Stimulated activated naive CD4-positive, alpha-beta T cell treated with Interleukin-2 at 50 U/mL for 16 hours (primary cell): ENCODE results near the gene HNRNPA3.
"Not testable (repeated sequence)": the region's sequence is repeated elsewhere in the genome, so short reads cannot be mapped to it uniquely, and the experiment has no call there.

Experiments
- DNase-seq: peaks from one replicate; lab custom pipeline; 2025; lab: John Stamatoyannopoulos, UW

The HNRNPA3 gene

DNA sequence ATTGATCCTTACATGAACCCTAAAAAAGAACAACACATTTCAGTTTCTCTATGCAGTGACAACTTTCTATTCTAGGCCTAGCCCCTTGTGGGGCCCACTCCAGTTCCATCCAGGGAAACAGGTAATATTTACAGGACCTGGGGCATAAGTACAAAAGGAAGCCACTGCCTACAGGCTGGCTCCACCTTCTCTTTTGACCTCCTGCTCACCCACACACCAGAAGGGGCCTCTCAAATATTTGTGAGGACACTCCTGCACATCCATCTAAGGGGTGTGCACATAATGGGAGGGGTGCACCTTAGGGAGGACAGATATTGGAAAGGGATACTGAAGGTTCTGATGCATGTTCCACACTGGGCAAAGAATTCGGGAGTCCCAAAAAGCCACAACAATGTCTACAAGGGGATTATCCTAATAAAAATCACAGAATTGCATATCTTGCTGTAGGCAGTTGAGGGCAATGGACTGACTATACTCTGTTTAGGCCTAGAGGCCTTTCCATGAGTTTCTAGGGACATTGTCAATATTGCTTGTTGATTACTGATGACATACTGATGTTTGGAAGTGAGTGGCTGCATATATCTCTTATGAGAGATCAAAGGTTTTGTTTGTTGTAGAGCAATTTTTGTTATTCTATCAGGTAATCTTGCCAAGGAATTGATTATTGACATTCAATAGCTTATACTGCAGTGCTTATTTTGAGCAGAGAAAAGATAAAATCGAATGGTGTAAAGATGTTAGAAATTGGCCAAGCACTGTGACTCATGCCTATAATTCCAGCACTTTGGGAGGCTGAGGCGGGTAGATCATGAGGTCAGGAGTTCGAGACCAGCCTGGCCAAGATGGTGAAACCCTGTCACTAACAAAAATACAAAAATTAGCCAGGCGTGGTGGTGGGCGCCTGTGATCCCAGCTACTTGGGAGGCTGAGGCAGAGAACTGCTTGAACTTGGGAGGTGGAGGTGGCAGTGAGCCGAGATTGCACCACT lies 23.8 kb upstream of the HNRNPA3 start:
- DNase-seq, result no peak

DNA sequence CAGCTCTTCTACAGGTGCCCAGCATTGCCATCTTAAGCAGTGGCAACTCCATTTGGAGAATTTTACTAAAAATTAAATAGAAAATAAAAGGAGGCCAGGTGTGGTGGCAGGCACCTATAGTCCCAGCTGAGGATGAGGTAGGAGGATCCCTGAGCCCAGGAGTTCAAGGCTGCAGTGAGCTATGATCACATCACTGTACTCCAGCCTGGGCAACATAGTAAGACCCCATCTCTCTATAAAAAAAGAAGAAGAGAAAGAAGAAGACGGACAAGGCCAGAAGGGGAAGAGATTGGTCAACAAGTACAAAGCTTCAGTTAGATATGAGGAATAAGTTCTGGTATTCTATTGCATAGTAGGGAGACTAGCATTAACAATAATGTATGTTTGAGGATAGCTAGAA lies 21.7 kb upstream of the HNRNPA3 start:
- DNase-seq, result no peak

DNA sequence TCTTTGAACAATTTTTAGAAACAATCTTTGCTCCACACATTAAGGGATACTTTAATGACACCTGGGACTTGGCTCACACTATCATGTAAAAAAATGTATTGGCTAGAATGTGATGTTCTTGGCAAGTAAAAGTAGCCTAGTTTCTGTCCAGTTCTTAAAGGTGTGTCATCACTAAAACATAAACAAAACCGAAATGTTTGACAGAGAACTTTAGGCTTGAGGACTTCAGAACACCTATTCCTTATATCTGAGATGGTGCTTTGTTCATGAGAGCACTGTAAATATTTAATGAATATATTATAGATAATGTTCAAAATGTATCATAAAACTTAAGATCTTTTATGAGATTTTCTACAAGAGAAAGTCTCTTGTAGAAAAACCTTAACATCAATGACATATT lies 19.8 kb upstream of the HNRNPA3 start:
- no peak for DNase-seq

- no peak for DNase-seq
Observed at GRCh38 chr2:177193240-177193639, 19.4 kb upstream of the HNRNPA3 start.

GRCh38 chr2:177195194-177195593 lies 17.4 kb upstream of the HNRNPA3 start:
- no peak for DNase-seq

DNA sequence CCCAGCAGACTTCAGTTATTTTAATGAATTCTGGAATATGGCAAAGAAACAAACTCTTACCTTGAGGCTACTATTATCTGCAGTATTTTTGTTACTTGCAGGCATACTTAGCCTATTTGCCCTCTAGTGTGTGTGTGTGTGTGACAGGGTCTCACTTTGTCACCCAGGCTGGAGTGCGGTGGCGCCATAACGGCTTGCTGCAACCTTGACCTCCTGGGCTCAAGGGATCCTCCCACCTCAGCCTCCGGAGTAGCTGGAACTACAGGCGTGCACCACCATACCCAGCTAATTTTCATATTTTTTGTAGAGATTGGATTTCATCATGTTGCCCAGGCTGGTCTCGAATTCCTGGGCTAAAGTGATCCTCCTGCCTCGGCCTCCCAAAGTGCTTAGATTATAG lies 12.2 kb upstream of the HNRNPA3 start:
- DNase-seq, result not testable (repeated sequence)

DNA sequence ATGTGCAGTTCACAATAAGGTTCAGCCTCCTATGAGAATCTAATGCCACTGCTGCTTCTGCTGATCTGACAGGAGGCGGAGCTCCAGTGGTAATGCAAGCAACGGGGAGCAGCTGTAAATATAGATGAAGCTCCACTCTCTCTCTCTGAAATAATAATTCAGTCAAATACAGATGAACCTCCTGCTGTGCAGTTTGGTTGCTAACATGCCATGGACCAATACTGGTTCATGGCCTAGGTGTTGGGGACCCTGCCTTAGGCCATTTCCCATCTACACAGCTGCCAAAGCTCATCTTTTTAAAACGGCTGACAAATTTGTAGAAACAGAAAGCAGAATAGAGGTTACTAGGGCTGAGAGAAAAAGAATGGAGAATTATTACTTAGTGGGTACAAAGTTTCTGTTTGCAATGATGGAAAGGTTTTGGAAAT lies 10.7 kb upstream of the HNRNPA3 start:
- no peak for DNase-seq

DNA sequence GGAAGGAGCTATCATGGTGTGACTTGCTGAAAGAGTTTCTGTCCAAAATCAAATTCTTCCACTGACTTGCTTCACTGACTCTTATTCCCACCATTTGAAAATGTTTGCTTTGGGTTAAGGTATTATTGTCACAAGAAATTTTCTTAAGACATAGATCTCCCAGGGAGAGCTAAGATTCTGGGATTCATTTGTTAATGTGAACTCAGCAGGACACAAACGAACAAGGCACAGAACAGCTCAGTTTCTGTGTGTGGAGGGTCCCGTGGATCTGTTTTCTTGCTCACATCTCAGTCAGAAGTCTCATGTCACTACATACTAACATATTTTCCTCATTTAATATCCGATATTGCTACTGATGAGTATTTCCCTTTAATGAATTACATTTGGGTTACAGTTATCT lies 8.2 kb upstream of the HNRNPA3 start:
- no peak for DNase-seq

GRCh38 chr2:177207101-177207500 lies 5.5 kb upstream of the HNRNPA3 start:
- no peak for DNase-seq

GRCh38 chr2:177211169-177211568 lies 1.4 kb upstream of the HNRNPA3 start:
- DNase-seq, result no peak

DNA sequence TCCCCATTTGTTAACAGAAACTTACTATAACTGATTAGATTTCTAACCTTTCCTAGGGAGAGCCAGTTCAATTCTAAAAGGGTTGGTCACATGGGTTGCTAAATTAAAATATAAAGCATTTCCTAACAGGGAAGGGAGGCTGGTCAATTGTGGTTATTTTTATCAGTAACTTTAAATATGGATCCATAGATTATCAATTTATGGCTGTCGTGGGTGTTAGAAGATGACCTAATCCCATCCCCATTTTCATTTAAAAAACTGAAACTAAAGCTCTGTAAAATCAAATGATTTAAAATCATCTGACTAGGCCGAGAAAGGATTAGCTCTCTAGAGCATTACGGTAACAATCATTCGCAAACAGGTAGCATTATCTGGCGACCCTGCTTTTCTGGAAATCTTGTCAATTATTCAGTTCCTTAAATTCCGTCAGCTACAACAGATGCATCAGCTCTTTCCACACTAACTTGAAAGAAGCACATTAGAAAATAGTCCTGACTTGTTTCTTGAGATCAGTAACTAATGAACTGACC lies 953 bp upstream of the HNRNPA3 start:
- DNase-seq, result no peak

GRCh38 chr2:177212891-177213856 lies 580 bp downstream of the HNRNPA3 start:
- peak; percentile 94 for DNase-seq

- no peak for DNase-seq
Observed at GRCh38 chr2:177217247-177217843, 4.8 kb downstream of the HNRNPA3 start.

DNA sequence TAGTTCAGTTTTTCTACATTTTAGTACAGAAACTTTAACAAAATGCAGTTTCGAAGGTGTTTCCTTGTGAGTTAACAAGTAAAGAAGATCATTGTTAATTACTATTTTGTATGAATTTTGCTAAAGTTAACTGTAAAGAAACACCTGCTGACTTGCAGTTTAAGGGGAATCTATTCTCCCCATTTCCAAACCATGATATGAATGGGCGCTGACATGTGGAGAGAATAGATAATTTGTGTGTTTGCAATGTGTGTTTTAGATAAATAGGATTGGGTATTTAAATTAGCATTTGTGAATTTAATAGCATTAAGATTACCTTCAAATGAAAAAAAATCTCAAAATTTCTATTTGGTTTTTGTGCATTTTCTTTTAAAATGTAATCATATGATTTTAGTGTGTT lies 7.2 kb downstream of the HNRNPA3 start:
- not testable (repeated sequence) for DNase-seq

DNA sequence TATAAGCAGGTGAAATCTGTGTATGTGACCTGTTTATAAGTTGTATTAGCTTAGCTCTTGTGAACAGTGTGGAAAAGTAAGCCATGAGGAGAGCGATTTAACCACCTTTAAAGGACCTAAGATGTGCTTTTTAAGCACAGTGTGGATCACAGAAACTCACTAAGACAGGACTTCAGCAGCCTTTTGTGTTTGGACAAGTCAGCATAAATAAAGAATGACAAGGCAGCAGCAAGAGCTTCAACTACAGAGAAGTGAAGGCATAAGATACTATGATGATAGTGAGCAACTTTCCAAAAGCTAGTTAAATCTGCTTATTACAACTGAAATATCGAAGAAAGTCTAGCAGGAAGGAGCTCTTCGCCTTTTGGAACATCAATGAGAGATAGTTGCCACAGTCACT lies 8.9 kb downstream of the HNRNPA3 start:
- no peak for DNase-seq

- DNase-seq, result no peak
Observed at GRCh38 chr2:177221970-177222369, 9.4 kb downstream of the HNRNPA3 start.

DNA sequence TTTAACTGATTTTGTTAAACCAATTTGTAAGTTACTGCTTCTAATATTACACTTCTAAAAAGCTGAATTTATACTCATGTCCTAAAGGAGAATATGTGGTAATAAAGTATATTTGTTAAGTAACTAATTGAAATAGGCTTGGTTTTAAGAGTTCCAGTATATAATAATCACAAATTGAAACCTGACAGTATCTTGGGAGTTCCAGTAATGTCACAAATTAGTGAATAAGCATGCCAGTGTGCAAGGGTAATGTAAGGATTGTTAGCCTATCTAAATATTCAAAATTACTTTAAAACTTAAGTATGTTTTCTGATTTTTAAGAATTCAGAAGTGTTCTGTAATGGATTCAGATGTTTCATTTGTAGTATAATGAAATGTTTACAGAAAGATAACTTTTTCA lies 10.8 kb downstream of the HNRNPA3 start:
- DNase-seq, result not testable (repeated sequence)

DNA sequence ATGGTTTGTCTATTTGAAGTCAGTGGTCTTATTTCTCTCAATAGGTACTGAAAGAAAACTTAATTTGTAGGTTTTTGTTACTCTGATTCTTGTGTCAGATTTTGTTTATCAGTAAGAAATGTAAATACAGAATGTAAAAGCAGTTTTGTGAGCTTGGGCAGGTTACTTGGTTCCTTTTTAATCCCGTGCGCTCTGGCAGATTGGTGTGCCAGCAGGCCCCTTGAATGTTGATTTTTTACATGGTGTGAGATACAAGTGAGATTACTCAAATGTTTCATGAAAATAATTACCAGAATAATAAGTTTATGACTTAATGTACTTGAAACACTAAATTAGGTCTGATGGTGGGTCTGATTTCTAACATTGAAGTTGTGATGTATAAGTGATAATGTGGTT lies 13.4 kb downstream of the HNRNPA3 start:
- DNase-seq, result no peak

GRCh38 chr2:177229442-177230242 lies 17.0 kb downstream of the HNRNPA3 start:
- no peak for DNase-seq

- DNase-seq, result no peak
Observed at GRCh38 chr2:177231270-177231669, 18.7 kb downstream of the HNRNPA3 start.

- no peak for DNase-seq
Observed at GRCh38 chr2:177232098-177232704, 19.6 kb downstream of the HNRNPA3 start.
